NCI-H2029 (cell line): Measurements from ENCODE around the gene NAALADL2.
A peak's percentile ranks its signal among the peaks of the same experiment; 100 is the strongest.
"Not testable (repeated sequence)": the region's sequence is repeated elsewhere in the genome, so short reads cannot be mapped to it uniquely, and the experiment has no call there.

ENCODE experiments used
- DNase-seq: peaks from one replicate; lab custom pipeline; 2025; lab: John Stamatoyannopoulos, UW

NAALADL2 gene

GRCh38 chr3:175075269-175075668 lies 216.1 kb downstream of the NAALADL2 start:
- DNase-seq, result no peak

- DNase-seq, result no peak
Observed at GRCh38 chr3:175077216-175077615, 218.1 kb downstream of the NAALADL2 start.

- DNase-seq, result no peak
Observed at GRCh38 chr3:175082631-175083030, 223.5 kb downstream of the NAALADL2 start.

GRCh38 chr3:175087128-175087527 lies 228.0 kb downstream of the NAALADL2 start:
- DNase-seq, result not testable (repeated sequence)

GRCh38 chr3:175088766-175089380 lies 229.7 kb downstream of the NAALADL2 start:
- DNase-seq, result no peak

GRCh38 chr3:175091426-175092114 lies 232.4 kb downstream of the NAALADL2 start:
- DNase-seq, result no peak

GRCh38 chr3:175093748-175094147 lies 234.6 kb downstream of the NAALADL2 start:
- DNase-seq, result no peak

- DNase-seq, result no peak
Observed at GRCh38 chr3:175094344-175094743, 235.2 kb downstream of the NAALADL2 start.

- no peak for DNase-seq
Observed at GRCh38 chr3:175098644-175099043, 239.5 kb downstream of the NAALADL2 start.

- no peak for DNase-seq
Observed at GRCh38 chr3:175102161-175102560, 243.0 kb downstream of the NAALADL2 start.

- DNase-seq, result no peak
Observed at GRCh38 chr3:175103298-175103697, 244.2 kb downstream of the NAALADL2 start.

- DNase-seq, result no peak
Observed at GRCh38 chr3:175105066-175105465, 245.9 kb downstream of the NAALADL2 start.

- no peak for DNase-seq
Observed at GRCh38 chr3:175107231-175107630, 248.1 kb downstream of the NAALADL2 start.

GRCh38 chr3:175107995-175108394 lies 248.9 kb downstream of the NAALADL2 start:
- no peak for DNase-seq

- no peak for DNase-seq
Observed at GRCh38 chr3:175108613-175109151, 249.5 kb downstream of the NAALADL2 start.

GRCh38 chr3:175111036-175111435 lies 251.9 kb downstream of the NAALADL2 start:
- no peak for DNase-seq

- no peak for DNase-seq
Observed at GRCh38 chr3:175118382-175118941, 259.3 kb downstream of the NAALADL2 start.

- peak; percentile 38 for DNase-seq
Observed at GRCh38 chr3:175121225-175121624, 262.1 kb downstream of the NAALADL2 start.

GRCh38 chr3:175127075-175127662 lies 268.0 kb downstream of the NAALADL2 start:
- no peak for DNase-seq

- no peak for DNase-seq
Observed at GRCh38 chr3:175129126-175129525, 270.0 kb downstream of the NAALADL2 start.

GRCh38 chr3:175129571-175129970 lies 270.4 kb downstream of the NAALADL2 start:
- DNase-seq, result no peak

GRCh38 chr3:175131866-175132265 lies 272.7 kb downstream of the NAALADL2 start:
- DNase-seq, result not testable (repeated sequence)

- DNase-seq, result not testable (repeated sequence)
Observed at GRCh38 chr3:175132706-175133105, 273.6 kb downstream of the NAALADL2 start.
